Stimulated activated memory B cell treated with anti-CD40 and anti-IgM and Interleukin-4, amounts not matched to agents 10 μg/mL and 1 μg/mL and 100 μg/mL, for 72 hours (primary cell): ENCODE measurements around the gene GNPTAB.
A peak's percentile ranks its signal among the peaks of the same experiment; 100 is the strongest.
"Not testable (repeated sequence)": the region's sequence is repeated elsewhere in the genome, so short reads cannot be mapped to it uniquely, and the experiment has no call there.

Source experiments
- ATAC-seq: fragments of 150-1000 bp; cut with Tn5 transposase; 2 replicates; pipeline ENCODE4 v1.10.0; 2021
- H3K27ac Mint-ChIP-seq: one replicate; pipeline ENCODE4 v1.8.0; 2022; ENCODE audit warnings: mild to moderate bottlenecking, mixed read lengths
- H3K27me3 Mint-ChIP-seq: one replicate; pipeline ENCODE4 v1.8.0; 2022; ENCODE audit warnings: mixed read lengths
- H3K36me3 Mint-ChIP-seq: one replicate; pipeline ENCODE4 v1.8.0; 2022; ENCODE audit warnings: mixed read lengths
- H3K4me1 Mint-ChIP-seq: one replicate; pipeline ENCODE4 v1.8.0; 2022; ENCODE audit warnings: mixed read lengths
- H3K4me3 Mint-ChIP-seq: one replicate; pipeline ENCODE4 v1.8.0; 2022; ENCODE audit warnings: mild to moderate bottlenecking, moderate library complexity, mixed read lengths
- H3K9me3 Mint-ChIP-seq: one replicate; pipeline ENCODE4 v1.8.0; 2022; ENCODE audit warnings: mixed read lengths

The GNPTAB gene

DNA sequence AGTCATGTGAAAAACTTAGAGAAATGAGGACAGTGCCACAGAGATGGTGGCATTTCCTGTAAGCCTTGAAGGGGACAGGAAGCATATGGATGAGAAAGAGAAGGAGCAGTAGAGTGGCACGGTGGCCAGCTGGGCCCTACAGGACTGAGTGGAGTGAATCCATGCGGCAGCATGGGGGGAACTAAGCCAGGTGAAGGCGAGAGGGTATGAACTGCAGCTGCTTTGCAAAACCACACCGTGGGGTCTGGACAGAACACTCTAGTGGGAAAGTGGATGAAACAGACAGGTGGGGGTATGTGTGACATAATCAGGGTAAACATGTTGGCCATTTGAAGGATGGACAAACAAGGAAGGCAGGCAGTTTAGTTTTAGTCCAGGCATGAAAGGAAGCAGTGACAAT is 81.1 kb downstream of the GNPTAB start:
- Mint-ChIP-seq H3K27ac (peak overlapping the region; percentile 50), H3K4me1 (peaks cover 31% of the 10 kb centered on the region), H3K9me3 (no peaks in the 10 kb centered on the region), H3K4me3 (no peak overlapping the region), H3K27me3 (no peaks in the 10 kb centered on the region), H3K36me3 (peaks cover 78% of the 10 kb centered on the region)
- ATAC-seq: no peak

DNA sequence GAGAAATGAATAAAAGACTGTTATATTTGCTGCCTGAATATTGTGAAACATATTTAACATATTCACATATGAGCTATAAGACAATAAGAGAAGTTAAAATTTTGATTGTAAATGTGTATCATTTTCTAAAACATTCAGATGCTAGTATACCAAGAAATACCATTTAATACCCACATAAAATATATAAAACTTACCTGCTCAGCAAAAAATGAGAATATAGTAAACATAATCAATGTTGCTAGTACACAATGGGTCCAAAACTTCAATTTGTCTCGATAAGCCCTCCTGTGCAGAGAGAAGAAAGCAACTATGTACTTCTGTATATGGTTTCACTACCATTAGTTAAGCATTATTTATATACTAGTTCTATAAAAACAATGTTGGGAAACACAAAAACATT is 81.9 kb downstream of the GNPTAB start:
- Mint-ChIP-seq H3K4me3 (no peak overlapping the region), H3K4me1 (peaks cover 38% of the 10 kb centered on the region), H3K27me3 (no peaks in the 10 kb centered on the region), H3K27ac (peak overlapping the region; percentile 50), H3K9me3 (no peaks in the 10 kb centered on the region), H3K36me3 (peaks cover 82% of the 10 kb centered on the region)
- no peak for ATAC-seq

DNA sequence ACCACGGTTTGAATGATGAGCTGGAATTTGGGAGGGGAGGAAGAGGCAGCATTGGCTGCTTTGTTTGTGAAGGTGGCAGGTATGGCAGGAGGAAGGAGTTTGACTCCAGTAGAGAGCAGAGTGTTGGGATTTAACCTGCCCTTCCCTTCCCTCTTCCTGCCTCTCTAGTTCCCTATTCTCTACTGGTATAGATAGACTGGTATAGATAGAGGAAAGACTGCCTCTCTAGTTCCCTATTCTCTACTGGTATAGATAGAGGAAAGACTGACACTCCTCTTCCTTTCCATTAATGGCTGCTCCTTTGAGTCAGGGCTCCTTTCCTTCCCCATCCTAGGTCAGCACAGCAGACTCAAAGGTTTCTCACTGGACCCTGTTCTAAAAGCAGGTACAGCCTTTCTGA is 83.1 kb downstream of the GNPTAB start:
- no peak for ATAC-seq
- Mint-ChIP-seq H3K27me3 (no peaks in the 10 kb centered on the region), H3K4me3 (no peak overlapping the region), H3K4me1 (peaks cover 50% of the 10 kb centered on the region), H3K27ac (peak overlapping the region; percentile 70), H3K36me3 (peaks cover 82% of the 10 kb centered on the region), H3K9me3 (no peaks in the 10 kb centered on the region)

DNA sequence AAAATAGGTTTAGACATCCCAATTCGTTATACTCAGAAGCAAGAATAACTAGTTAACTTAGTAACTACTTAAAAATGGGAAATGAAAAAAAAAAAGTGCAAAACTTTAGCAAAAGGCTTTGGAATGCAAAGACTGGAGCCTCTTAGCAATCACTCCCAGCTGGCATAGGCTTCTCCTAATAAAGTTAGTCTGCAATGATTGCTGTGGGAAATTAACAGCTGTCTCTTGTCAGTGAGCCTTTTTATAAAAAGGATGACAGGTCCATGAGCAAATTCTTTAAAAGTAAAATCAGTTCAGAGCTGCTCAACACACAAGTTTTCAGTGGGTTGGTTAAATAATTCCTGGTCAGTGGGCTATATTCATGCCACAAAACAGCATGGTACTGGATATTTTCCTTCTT is 84.1 kb downstream of the GNPTAB start:
- Mint-ChIP-seq H3K27ac (peak overlapping the region; percentile 70), H3K4me3 (no peak overlapping the region), H3K36me3 (peaks cover 83% of the 10 kb centered on the region), H3K27me3 (no peaks in the 10 kb centered on the region), H3K9me3 (no peaks in the 10 kb centered on the region), H3K4me1 (peaks cover 56% of the 10 kb centered on the region)
- ATAC-seq: no peak

DNA sequence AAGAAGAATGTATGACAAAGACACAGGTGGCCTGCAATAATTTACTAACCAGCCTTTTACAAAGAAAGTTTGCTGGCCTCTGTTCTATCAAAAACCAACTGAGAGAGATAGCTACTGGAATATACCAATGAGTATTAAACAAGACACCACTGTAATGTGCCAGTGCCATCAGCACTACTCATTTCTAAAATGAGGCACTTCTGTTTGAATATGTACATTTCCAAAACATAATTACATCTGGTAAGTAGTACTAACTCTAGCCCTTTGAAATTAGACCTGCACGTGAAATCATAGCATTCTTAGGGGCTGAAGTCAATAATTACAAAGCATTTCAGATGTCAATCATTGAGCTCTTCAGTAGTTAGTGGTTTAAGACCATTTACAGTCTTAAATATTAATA is 84.6 kb downstream of the GNPTAB start:
- ATAC-seq: no peak
- Mint-ChIP-seq H3K27ac (no peak overlapping the region), H3K4me1 (peaks cover 60% of the 10 kb centered on the region), H3K27me3 (no peaks in the 10 kb centered on the region), H3K9me3 (no peaks in the 10 kb centered on the region), H3K36me3 (peaks cover 83% of the 10 kb centered on the region), H3K4me3 (no peak overlapping the region)

DNA sequence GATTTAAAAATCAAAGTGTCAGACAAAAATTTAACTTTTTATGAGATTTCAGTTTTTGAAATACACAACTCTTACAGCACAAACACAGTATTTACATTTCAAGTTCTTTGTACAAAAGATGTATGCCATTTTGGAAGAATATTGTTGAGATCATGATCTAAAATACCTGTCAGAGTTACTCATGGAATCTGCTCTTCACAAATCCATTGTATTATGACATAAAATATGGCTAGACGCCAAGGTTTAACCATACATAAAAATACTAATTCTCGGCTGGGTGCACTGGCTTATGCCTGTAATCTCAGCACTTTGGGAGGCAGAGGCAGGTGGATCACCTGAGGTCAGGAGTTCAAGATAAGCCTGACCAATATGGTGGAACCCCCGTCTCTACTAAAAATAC is 85.3 kb downstream of the GNPTAB start:
- peaks cover 81% of the 10 kb centered on the region for H3K36me3 Mint-ChIP-seq
- peak overlapping the region; percentile 99 for H3K27ac Mint-ChIP-seq
- H3K4me1 Mint-ChIP-seq: peaks cover 63% of the 10 kb centered on the region
- H3K27me3 Mint-ChIP-seq: no peaks in the 10 kb centered on the region
- H3K9me3 Mint-ChIP-seq: no peaks in the 10 kb centered on the region
- H3K4me3 Mint-ChIP-seq: no peak overlapping the region
- ATAC-seq: no peak

DNA sequence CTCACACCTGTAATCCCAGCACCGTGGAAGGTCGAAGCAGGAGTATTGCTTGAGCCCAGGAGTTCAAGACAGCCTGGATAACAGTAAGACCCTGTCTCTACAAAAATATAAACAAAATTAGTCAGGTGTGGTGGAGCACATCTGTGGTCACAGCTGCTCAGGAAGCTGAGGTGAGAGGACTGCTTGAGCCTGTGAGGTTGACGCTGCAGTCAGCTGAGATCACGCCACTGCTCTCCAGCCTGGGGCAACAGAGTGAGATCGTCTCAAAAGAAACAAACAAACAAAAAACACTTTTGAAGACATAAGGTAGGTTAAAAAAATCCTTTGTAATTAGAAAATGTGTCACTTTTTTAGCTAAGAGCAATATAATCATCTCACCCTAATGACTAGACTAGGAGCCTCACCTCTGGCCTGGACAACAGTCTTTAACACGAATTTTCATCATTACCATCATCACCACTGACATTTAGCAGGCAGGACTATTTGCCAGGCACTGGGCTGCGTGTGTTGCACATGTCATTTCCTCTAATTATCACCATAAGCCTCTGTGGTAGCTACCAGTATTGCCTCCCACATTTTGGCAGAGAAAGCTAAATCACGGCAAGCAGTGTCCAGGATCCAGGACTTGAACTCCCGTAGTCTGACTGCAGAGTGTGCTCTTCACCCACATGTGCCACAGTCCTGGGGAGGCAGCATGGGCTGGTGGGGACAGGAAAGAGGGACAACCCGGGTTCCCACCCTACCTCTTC is 86.9 kb downstream of the GNPTAB start:
- Mint-ChIP-seq H3K4me1 (peaks cover 57% of the 10 kb centered on the region), H3K27me3 (no peaks in the 10 kb centered on the region), H3K9me3 (no peaks in the 10 kb centered on the region), H3K27ac (peak overlapping the region; percentile 99), H3K36me3 (peaks cover 80% of the 10 kb centered on the region), H3K4me3 (peak overlapping the region; percentile 64)
- peak; percentile 98 for ATAC-seq

DNA sequence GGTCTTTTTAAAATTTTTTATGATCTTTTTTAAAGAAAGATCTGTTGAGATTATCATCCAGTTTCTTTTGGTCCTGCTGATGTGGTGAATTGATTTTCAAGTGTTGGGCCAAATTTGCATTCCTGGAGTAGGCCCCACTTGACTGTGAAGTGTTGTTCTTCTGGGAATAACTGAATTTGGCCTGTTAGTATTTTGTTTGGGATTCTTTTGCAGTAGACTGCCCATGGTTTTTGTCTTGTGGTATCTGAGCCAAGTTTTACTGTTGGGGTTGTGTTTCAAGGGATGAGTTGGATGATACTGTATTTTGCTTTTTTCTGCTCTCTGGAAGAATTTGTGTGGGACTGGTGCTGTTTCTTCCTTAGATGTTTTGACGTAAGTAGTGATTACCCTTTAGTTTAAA is 87.5 kb downstream of the GNPTAB start:
- no peak for ATAC-seq
- peaks cover 55% of the 10 kb centered on the region for H3K4me1 Mint-ChIP-seq
- H3K4me3 Mint-ChIP-seq: peak overlapping the region; percentile 56
- no peaks in the 10 kb centered on the region for H3K27me3 Mint-ChIP-seq
- H3K9me3 Mint-ChIP-seq: no peaks in the 10 kb centered on the region
- H3K36me3 Mint-ChIP-seq: peaks cover 80% of the 10 kb centered on the region
- H3K27ac Mint-ChIP-seq: peak overlapping the region; percentile 99

DNA sequence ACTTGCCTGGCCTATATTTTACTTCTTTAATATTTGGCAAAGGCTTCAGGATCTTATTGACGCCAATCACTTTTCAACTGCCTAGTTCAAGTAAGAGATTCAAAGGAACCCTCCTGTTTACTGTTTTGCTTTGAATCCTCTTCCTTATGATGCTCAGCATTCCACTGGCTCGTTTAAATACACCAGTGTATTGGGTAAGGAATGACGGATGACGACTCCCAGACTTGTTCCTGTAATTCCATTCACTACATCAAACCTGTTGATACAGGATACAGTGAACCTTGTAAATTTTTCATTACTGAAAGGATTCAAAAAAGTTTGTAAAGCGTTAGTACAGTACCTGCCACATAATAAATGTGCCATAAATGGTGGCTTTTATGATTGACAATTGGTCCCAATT is 89.8 kb downstream of the GNPTAB start:
- Mint-ChIP-seq H3K9me3 (no peaks in the 10 kb centered on the region), H3K4me1 (peaks cover 42% of the 10 kb centered on the region), H3K36me3 (peaks cover 71% of the 10 kb centered on the region), H3K4me3 (no peak overlapping the region), H3K27me3 (no peaks in the 10 kb centered on the region), H3K27ac (peak overlapping the region; percentile 99)
- ATAC-seq: no peak

DNA sequence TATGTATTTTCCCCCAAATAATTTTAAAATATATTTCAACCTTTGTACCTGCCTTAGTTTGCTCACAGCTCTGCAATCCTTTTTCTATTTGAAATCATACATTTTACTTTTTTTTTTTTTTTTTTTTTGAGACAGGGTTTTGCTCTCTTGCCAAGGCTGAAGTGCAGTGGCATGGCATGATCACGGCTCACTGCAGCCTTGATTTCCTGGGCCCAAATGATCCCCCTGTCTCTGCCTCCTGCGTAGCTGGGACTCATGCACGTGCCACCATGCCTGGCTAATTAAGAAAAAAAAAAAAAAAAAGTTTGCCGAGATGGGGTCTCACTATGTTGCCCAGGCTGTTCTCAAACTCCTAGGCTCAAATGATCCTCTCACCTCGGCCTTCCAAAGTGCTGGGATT is 90.2 kb downstream of the GNPTAB start:
- H3K4me3 Mint-ChIP-seq: no peak overlapping the region
- peak overlapping the region; percentile 99 for H3K27ac Mint-ChIP-seq
- H3K36me3 Mint-ChIP-seq: peaks cover 68% of the 10 kb centered on the region
- ATAC-seq: no peak
- no peaks in the 10 kb centered on the region for H3K9me3 Mint-ChIP-seq
- H3K4me1 Mint-ChIP-seq: peaks cover 42% of the 10 kb centered on the region
- H3K27me3 Mint-ChIP-seq: no peaks in the 10 kb centered on the region

DNA sequence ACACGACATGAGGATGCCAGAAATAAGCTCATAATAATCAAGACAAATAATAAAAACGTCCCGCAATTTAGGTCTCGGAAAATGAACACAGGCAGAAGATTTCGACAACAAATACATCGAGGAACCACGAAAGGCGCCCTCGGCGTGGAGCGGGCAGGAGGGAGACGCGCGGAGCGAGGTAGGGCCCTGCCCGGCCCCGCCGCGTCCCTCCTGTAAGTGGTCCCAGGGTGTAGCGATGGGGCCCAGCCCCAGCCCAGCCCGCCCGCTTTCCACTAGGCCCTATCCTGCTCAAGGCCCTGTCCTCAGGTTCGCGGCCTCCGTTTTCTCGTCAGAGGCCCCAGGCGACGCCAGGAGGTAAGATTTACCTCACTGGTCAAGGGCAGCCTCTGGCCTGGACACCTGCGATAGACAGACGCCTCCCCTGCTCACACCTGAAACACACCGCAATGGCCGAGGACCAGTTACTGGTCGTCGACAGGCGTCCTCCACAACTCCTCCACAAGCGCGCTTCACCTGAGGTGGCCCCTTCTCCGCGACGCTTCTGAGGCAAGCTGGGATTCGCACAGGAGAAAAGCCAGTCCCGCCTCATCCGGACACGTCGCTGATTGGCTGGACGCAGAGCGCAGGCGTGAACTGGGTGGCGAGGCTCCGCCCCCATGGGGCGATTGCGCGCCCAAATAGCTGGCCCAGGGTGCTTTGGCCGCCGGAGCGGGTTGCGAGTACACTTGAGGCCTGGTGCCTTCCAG is 91.7 kb downstream of the GNPTAB start, which contains the start of gene SYCP3:
SYCP3 (minus strand) TSS at position 543 of the 746 bp plus-strand sequence. CDS start 1,527 bp downstream, outside the sequence.
- H3K4me3 Mint-ChIP-seq: no peak within 1 kb of the TSS
- ATAC-seq: no peak
- no peak within 1 kb of the TSS for H3K27ac Mint-ChIP-seq
- peaks cover 28% of the 10 kb centered on the region for H3K4me1 Mint-ChIP-seq
- no peaks in the 10 kb centered on the region for H3K9me3 Mint-ChIP-seq
- H3K27me3 Mint-ChIP-seq: no peaks in the 10 kb centered on the region
- H3K36me3 Mint-ChIP-seq: peaks cover 56% of the 10 kb centered on the region

DNA sequence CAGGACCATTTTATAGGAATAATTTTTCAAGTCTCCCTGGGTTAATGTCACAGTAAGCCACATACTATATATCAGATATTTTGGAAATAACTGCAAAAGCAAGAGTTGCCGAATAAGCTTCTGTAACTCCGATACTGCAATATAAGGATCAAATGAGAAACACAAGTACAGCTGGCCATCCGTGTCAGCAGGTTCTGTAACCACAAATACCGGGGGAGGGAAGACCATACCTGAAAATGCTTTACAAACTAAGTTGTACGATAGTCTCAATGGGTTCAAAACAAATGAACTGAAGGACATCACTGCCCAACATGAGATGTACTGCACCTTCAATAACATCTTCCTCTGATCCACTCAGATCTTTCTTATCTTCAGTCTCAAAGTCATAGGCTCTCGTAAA is 93.3 kb downstream of the GNPTAB start:
- no peak for ATAC-seq
- Mint-ChIP-seq H3K36me3 (peaks cover 51% of the 10 kb centered on the region), H3K4me3 (no peak overlapping the region), H3K27ac (no peak overlapping the region), H3K4me1 (peaks cover 20% of the 10 kb centered on the region), H3K9me3 (no peaks in the 10 kb centered on the region), H3K27me3 (no peaks in the 10 kb centered on the region)

DNA sequence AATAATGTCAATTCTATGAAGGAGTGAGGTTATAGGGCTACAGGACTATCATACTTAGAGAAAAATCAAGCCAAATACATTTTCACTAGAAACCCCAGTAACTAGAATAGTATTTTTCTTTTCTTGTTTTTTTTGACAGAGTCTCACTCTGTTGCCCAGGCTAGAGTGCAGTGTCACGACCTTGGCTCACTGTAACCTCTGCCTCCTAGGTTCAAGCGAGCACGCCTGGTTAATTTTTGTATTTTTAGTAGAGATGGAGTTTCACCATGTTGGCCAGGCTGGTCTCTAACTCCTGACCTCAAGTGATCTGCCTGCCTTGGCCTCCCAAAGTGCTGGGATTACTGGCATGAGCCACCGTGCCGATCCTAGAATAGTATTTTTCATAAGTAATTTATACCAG is 96.3 kb downstream of the GNPTAB start:
- H3K4me1 Mint-ChIP-seq: peaks cover 17% of the 10 kb centered on the region
- ATAC-seq, H3K4me3 Mint-ChIP-seq, H3K27ac Mint-ChIP-seq, H3K9me3 Mint-ChIP-seq, H3K27me3 Mint-ChIP-seq: not testable (repeated sequence)
- H3K36me3 Mint-ChIP-seq: peaks cover 45% of the 10 kb centered on the region

DNA sequence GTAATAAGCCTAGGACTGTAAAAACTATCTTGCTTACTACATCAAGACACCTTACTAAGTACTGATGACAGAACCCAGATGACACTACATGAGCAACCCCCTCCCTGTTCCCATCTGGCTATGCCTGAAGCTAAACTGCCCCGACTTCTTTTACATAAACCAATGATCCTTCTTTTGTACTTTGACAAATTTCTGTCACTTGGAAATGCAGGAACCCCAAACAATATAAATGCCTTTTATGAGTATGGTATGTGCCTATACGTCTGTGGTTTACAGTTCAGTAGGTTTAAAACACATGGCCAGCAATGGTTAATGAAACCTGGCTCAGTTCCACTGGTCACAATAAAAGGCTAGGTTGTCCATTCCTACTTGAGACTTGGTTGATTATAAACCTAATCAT is 97.6 kb downstream of the GNPTAB start:
- no peak for ATAC-seq
- Mint-ChIP-seq H3K4me1 (peaks cover 17% of the 10 kb centered on the region), H3K27me3 (no peaks in the 10 kb centered on the region), H3K4me3 (no peak overlapping the region), H3K36me3 (peaks cover 35% of the 10 kb centered on the region), H3K27ac (no peak overlapping the region), H3K9me3 (no peaks in the 10 kb centered on the region)

DNA sequence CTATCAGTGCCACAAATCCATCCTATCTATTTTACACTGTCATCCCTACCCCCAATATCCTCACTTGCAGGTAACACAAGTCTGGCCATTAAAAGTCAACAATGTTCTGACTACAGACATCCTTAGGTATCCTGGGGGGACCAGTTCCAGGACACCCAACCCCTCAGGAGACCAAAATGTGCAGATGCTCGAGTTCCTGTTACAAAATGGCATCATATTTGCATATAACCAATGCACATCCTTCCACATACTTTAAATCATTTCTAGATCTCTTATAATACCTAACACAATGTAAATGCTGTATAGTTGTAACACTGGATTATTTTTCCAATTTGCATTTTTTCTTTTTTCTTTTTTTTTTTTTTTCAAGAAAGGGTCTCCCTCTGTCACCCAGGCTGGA is 98.4 kb downstream of the GNPTAB start:
- Mint-ChIP-seq H3K4me3 (no peak overlapping the region), H3K36me3 (peaks cover 29% of the 10 kb centered on the region), H3K4me1 (peaks cover 17% of the 10 kb centered on the region), H3K27me3 (no peaks in the 10 kb centered on the region), H3K27ac (peak overlapping the region; percentile 7), H3K9me3 (no peaks in the 10 kb centered on the region)
- ATAC-seq: no peak

DNA sequence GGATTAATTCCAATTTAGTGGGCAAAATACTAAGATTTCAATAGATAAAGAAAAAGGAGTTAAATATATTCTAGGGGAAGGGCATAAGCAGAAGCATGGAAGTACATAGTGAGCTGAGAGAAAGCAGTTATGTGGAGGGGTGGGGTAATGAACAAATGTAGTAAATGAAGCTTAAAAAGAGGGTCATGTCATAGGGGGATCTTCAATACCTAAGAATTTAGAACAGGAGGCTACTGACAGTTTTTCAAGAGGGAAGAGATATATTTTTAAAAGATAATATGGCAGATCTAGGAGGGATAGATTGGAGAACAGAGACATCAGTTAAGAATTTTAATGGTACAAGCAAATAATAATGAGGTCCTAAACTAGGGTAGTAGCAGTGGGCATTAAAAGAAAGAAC is 100.9 kb downstream of the GNPTAB start:
- Mint-ChIP-seq H3K36me3 (peaks cover 37% of the 10 kb centered on the region), H3K27me3 (no peaks in the 10 kb centered on the region), H3K4me1 (peaks cover 17% of the 10 kb centered on the region), H3K9me3 (no peaks in the 10 kb centered on the region), H3K4me3 (no peak overlapping the region), H3K27ac (peak overlapping the region; percentile 2)
- no peak for ATAC-seq
